Measurements from ENCODE around the gene ATP8A2. TPM values are rescaled to one million over a fixed set of nuclear protein-coding genes. Genes with fewer than 3 reads are reported as not detected.
"Not testable (repeated sequence)": the region's sequence is repeated elsewhere in the genome, so short reads cannot be mapped to it uniquely, and the experiment has no call there.

ATP8A2 gene
- total RNA-seq, 2 donors from 2014 or later: 0.67 to 0.74 TPM

DNA sequence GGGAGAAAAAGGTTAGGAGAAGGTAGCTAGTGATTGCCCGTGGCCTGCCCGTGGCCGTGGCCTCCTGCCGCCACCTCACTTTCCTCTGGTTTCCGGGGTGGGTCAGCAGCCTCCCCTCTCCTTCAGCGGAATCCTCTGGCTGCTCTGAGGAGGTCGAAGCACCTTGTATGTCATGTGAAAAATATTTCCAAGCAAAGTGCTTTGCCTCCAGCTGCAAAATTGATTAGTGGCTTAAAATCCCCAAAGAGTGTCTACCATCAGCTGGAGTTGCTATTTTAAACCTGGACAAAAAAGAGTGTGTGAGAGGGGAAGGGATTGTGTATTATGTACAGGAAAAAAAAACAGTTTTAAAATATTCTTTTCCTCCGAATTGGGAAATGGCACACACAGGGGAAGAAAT is 697.9 kb downstream of the ATP8A2 start:
- not testable (repeated sequence) for ATAC-seq (replicated peaks in 1 of 2); H3K4me1 Mint-ChIP-seq (ENCODE audit: low read depth); H3K9me3 Mint-ChIP-seq; H3K36me3 Mint-ChIP-seq (ENCODE audit: insufficient read depth in 2 of 2); H3K4me3 Mint-ChIP-seq; H3K27ac Mint-ChIP-seq; DNase-seq
- H3K27me3 Mint-ChIP-seq (ENCODE audit: low read depth): peaks cover 11% of the 10 kb centered on the region

DNA sequence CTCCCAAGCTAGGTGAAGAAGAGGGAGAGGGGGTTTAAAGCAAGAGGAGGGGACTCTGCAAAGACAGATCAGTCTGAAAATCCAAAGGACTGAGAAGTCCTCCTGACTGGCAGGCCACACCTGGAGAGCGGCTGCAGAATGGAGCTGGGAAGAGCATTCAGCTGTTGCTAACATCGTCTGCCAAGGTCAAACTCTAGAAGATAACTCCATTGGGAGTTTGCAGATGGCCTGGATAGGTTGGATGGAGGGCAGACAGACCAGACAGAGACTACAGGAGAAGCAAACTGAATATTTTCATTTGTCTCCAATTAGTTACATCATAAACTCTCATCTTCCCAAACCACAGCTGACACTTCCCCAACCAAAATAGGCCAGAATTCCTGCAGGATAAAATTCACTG is 699.9 kb downstream of the ATP8A2 start:
- no peaks in the 10 kb centered on the region for H3K4me1 Mint-ChIP-seq (ENCODE audit: low read depth)
- H3K9me3 Mint-ChIP-seq: no peaks in the 10 kb centered on the region
- no peak overlapping the region for H3K4me3 Mint-ChIP-seq
- H3K36me3 Mint-ChIP-seq (ENCODE audit: insufficient read depth in 2 of 2): no peaks in the 10 kb centered on the region
- DNase-seq (no peak), ATAC-seq (replicated peaks in 1 of 2) (no peak)
- peaks cover 14% of the 10 kb centered on the region for H3K27me3 Mint-ChIP-seq (ENCODE audit: low read depth)
- no peak overlapping the region for H3K27ac Mint-ChIP-seq

DNA sequence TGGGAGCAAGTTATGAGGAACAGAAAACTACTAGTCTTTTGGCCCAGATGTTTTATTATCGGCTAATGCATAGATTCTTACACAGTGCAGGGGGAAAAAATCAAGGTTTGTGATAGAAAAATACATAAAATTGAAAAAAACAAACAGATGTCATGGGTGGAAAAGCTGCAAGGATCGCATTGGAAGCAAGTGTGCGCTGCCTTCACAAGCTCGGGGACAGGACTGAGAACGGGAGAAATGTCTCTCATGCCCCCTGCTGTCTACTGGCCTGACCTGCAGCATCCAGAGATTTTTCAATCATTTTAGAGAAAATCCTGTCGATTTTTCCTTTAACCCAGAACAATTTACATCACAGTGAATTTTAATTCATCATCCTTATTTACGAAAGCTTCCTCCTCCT is 700.6 kb downstream of the ATP8A2 start:
- peaks cover 19% of the 10 kb centered on the region for H3K27me3 Mint-ChIP-seq (ENCODE audit: low read depth)

DNA sequence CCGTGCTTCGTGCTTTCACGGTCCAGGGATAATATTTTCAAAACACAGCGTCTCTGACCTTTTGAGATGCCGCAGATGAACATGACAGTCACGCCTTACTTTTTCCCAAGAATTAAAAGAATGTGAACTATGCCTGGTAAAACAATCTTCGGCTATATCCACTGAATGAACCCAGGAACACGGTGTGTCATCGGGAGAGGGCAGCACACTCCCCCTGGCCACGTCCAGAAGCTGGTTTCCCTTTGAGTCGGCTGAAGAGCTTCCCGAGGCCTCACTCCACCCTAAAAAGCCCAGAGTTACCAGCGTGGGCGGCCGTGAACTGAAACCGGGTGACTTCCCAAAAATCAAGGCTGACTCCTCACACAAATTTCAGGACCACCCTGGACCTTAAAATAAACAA is 702.9 kb downstream of the ATP8A2 start:
- DNase-seq (no peak), ATAC-seq (replicated peaks in 1 of 2) (no peak)
- peaks cover 19% of the 10 kb centered on the region for H3K27me3 Mint-ChIP-seq (ENCODE audit: low read depth)
- H3K36me3 Mint-ChIP-seq (ENCODE audit: insufficient read depth in 2 of 2): no peaks in the 10 kb centered on the region
- no peak overlapping the region for H3K4me3 Mint-ChIP-seq
- no peak overlapping the region for H3K27ac Mint-ChIP-seq
- H3K4me1 Mint-ChIP-seq (ENCODE audit: low read depth): no peaks in the 10 kb centered on the region
- no peaks in the 10 kb centered on the region for H3K9me3 Mint-ChIP-seq

More for the DNA sequence above, 700.6 kb downstream of the ATP8A2 start:
- not testable (repeated sequence) for H3K4me3 Mint-ChIP-seq; DNase-seq; H3K27ac Mint-ChIP-seq; H3K4me1 Mint-ChIP-seq (ENCODE audit: low read depth); H3K36me3 Mint-ChIP-seq (ENCODE audit: insufficient read depth in 2 of 2); H3K9me3 Mint-ChIP-seq; ATAC-seq (replicated peaks in 1 of 2)

Other genes starting within 250 kb of the ATP8A2 start
- under 1 TPM in 1 of 2 donors, not detected in 1; 0.02 TPM for gene AMER2, start 199.7 kb upstream of the ATP8A2 start, total RNA-seq
- 10 to 100 TPM; 14.4 to 15.6 TPM for gene MTMR6, start 84.5 kb upstream of the ATP8A2 start, total RNA-seq
- gene NUP58, start 70.3 kb upstream of the ATP8A2 start, total RNA-seq: 100 to 1,000 TPM in 1 of 2 donors, 10 to 100 TPM in 1; 96.6 to 102 TPM